Measurements from ENCODE around the gene LSM14A. TPM values are rescaled to one million over a fixed set of nuclear protein-coding genes. Genes with fewer than 3 reads are reported as not detected.

The LSM14A gene
- total and polyA plus RNA-seq, 2 of the 13 experiments (the other 11 are each of a cell fraction or from before 2014, with no cell fraction given): 77.0 to 83.6 TPM

DNA sequence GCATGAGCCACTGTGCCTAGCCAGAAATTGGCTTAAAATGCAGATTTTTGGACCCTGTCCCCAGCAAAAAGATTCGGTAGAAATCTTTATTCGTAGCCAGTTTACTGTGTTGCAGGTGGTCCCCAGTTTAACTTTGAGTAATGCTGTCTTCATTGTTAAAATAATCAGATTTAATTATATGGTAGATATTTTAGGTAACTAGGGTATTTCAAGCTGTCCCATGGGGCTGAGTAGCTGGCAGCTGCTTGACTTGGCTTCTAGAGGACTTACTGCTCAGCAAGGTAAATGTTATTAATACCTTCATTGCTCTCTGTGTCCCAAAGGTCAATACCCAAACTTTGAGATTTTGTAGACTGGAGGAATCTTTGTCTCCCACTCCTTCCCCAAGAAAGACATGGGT lies 21.1 kb downstream of the LSM14A start (continued):
- TF ChIP-seq, protein P1, sequence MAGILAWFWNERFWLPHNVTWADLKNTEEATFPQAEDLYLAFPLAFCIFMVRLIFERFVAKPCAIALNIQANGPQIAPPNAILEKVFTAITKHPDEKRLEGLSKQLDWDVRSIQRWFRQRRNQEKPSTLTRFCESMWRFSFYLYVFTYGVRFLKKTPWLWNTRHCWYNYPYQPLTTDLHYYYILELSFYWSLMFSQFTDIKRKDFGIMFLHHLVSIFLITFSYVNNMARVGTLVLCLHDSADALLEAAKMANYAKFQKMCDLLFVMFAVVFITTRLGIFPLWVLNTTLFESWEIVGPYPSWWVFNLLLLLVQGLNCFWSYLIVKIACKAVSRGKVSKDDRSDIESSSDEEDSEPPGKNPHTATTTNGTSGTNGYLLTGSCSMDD (CRISPR knock-in tag; IDR thresholded peaks at IDR 0.05): no peak
- TF ChIP-seq DNMT1 (CRISPR knock-in tag; IDR thresholded peaks at IDR 0.05) (no peak), ZNF766 (CRISPR knock-in tag; IDR thresholded peaks at IDR 0.05; ENCODE audit: borderline replicate concordance) (no peak)

DNA sequence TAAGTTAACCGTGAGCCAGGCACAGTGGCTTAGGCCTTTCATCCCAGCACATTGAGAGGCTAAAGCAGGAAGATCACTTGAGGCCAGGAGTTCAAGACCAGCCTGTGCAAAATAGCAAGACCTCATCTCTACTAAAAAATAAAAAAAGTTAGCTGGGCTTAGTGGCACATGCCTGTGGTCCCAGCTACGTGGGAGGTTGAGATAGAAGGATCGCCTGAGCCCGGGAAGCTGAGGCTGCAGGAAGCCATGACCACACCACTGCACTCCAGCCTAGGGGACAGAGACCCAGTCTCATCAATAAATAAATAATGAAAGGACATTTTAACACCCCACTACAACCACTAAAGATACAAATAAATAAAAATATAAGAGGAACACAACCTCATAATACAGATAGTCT lies 21.6 kb downstream of the LSM14A start:
- H3K9ac ChIP-seq (ENCODE audit: insufficient read depth, low read depth, low read length): no peak overlapping the region
- H3K9me3 ChIP-seq (ENCODE audit: low read length): no peaks in the 10 kb centered on the region
- H3K27ac ChIP-seq (ENCODE audit: extremely low read length, insufficient read depth, low read length): no peak overlapping the region
- H4K20me1 ChIP-seq (ENCODE audit: insufficient read depth, low read length): peaks cover 36% of the 10 kb centered on the region
- no peaks in the 10 kb centered on the region for H3K27me3 ChIP-seq (ENCODE audit: control insufficient read depth in 1 of 2, insufficient read depth in 2 of 2, low read length in 2 of 2)
- no peak overlapping the region for H2AFZ ChIP-seq (ENCODE audit: low read length)
- WGBS (ENCODE audit: low lambda C conversion rate): 94% methylated on average over 4 of the region's 4 CpGs
- H3K4me1 ChIP-seq (ENCODE audit: insufficient read depth, low read length): peaks cover 29% of the 10 kb centered on the region
- no peak overlapping the region for H3K4me2 ChIP-seq (ENCODE audit: low read depth, low read length)
- CTCF ChIA-PET (ENCODE audit: low intra/inter-chr PET ratio, low total read pairs): no interaction called here
- no peak for ATAC-seq
- TF ChIP-seq, protein P2, sequence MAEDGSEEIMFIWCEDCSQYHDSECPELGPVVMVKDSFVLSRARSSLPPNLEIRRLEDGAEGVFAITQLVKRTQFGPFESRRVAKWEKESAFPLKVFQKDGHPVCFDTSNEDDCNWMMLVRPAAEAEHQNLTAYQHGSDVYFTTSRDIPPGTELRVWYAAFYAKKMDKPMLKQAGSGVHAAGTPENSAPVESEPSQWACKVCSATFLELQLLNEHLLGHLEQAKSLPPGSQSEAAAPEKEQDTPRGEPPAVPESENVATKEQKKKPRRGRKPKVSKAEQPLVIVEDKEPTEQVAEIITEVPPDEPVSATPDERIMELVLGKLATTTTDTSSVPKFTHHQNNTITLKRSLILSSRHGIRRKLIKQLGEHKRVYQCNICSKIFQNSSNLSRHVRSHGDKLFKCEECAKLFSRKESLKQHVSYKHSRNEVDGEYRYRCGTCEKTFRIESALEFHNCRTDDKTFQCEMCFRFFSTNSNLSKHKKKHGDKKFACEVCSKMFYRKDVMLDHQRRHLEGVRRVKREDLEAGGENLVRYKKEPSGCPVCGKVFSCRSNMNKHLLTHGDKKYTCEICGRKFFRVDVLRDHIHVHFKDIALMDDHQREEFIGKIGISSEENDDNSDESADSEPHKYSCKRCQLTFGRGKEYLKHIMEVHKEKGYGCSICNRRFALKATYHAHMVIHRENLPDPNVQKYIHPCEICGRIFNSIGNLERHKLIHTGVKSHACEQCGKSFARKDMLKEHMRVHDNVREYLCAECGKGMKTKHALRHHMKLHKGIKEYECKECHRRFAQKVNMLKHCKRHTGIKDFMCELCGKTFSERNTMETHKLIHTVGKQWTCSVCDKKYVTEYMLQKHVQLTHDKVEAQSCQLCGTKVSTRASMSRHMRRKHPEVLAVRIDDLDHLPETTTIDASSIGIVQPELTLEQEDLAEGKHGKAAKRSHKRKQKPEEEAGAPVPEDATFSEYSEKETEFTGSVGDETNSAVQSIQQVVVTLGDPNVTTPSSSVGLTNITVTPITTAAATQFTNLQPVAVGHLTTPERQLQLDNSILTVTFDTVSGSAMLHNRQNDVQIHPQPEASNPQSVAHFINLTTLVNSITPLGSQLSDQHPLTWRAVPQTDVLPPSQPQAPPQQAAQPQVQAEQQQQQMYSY (CRISPR knock-in tag; IDR thresholded peaks at IDR 0.05): no peak
- TF ChIP-seq ZNF20 (CRISPR knock-in tag; IDR thresholded peaks at IDR 0.05): no peak
- TF ChIP-seq ZNF143 (CRISPR knock-in tag; IDR thresholded peaks at IDR 0.05): no peak
- TF ChIP-seq ZFYVE20 (CRISPR knock-in tag; IDR thresholded peaks at IDR 0.05; ENCODE audit: borderline replicate concordance, low read depth): no peak
- TF ChIP-seq RXRB (CRISPR knock-in tag; IDR thresholded peaks at IDR 0.05; ENCODE audit: borderline replicate concordance): no peak
- no peak for TF ChIP-seq ZNF121 (CRISPR knock-in tag; IDR thresholded peaks at IDR 0.05)
- TF ChIP-seq ZFP37 (CRISPR knock-in tag; IDR thresholded peaks at IDR 0.05; ENCODE audit: borderline replicate concordance): no peak
- TF ChIP-seq ZFX (CRISPR knock-in tag; IDR thresholded peaks at IDR 0.05; ENCODE audit: low read depth): no peak
- no peak for TF ChIP-seq MTA3 (CRISPR knock-in tag; IDR thresholded peaks at IDR 0.05)
- TF ChIP-seq, protein P3, sequence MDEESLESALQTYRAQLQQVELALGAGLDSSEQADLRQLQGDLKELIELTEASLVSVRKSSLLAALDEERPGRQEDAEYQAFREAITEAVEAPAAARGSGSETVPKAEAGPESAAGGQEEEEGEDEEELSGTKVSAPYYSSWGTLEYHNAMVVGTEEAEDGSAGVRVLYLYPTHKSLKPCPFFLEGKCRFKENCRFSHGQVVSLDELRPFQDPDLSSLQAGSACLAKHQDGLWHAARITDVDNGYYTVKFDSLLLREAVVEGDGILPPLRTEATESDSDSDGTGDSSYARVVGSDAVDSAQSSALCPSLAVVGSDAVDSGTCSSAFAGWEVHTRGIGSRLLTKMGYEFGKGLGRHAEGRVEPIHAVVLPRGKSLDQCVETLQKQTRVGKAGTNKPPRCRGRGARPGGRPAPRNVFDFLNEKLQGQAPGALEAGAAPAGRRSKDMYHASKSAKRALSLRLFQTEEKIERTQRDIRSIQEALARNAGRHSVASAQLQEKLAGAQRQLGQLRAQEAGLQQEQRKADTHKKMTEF (CRISPR knock-in tag; IDR thresholded peaks at IDR 0.05): no peak
- TF ChIP-seq EP300 (IDR thresholded peaks at IDR 0.05; ENCODE audit: low read depth in 2 of 2, low read length in 2 of 2): no peak
- TF ChIP-seq EP300 (CRISPR knock-in tag; IDR thresholded peaks at IDR 0.05; ENCODE audit: borderline replicate concordance): no peak
- TF ChIP-seq ZNF160 (CRISPR knock-in tag; IDR thresholded peaks at IDR 0.05): no peak
- no peak for TF ChIP-seq RFXAP (CRISPR knock-in tag; IDR thresholded peaks at IDR 0.05; ENCODE audit: borderline replicate concordance)
- TF ChIP-seq KLF15 (CRISPR knock-in tag; IDR thresholded peaks at IDR 0.05; ENCODE audit: borderline replicate concordance): no peak
- TF ChIP-seq, protein P4, sequence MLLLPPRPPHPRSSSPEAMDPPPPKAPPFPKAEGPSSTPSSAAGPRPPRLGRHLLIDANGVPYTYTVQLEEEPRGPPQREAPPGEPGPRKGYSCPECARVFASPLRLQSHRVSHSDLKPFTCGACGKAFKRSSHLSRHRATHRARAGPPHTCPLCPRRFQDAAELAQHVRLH (CRISPR knock-in tag; IDR thresholded peaks at IDR 0.05; ENCODE audit: borderline replicate concordance, low read depth): no peak
- no TSS peak for BruUV-seq (replicated peaks)
- no peak for DNase-seq (ENCODE audit: low spot score)
- intact Hi-C loops (cut with micrococcal nuclease; ENCODE audit: unreplicated experiment): no loop called here
- peaks cover 8 to 45% of the 10 kb centered on the region in 2 experiments for H3K36me3 ChIP-seq (replicated peaks in 1 of 2; ENCODE audit: control insufficient read depth in 1 of 2, insufficient read depth in 2 of 2, low read length in 2 of 2)
- POLR2A ChIA-PET: no interaction called here
- no peak for FAIRE-seq
- in situ Hi-C loops (cut with HindIII; ENCODE audit: extremely low pct_ligation_motif_present, low pct_unique_long_range_greater_than_20kb): no loop called here
- H3K79me2 ChIP-seq (ENCODE audit: insufficient read depth, low read length): peaks cover 55% of the 10 kb centered on the region
- no peak overlapping the region for H3K4me3 ChIP-seq (replicated peaks in 1 of 3; ENCODE audit: insufficient read depth in 1 of 3, low read depth in 2 of 3, low read length in 3 of 3)
